HG03159 (cell line): ENCODE results near the gene NOL9.

Source experiments
- ATAC-seq: cut with Tn5 transposase; IDR thresholded peaks from one replicate; pipeline ENCODE4 v1.9.1; 2021; ENCODE audit warnings: mild to moderate bottlenecking, moderate library complexity; ENCODE audit not compliant: unreplicated experiment

The NOL9 gene

GRCh38 chr1:6473974-6474814 lies 80.1 kb downstream of the NOL9 start:
- ATAC-seq: no peak

- no peak for ATAC-seq
Observed at GRCh38 chr1:6473156-6473555, 81.2 kb downstream of the NOL9 start.

GRCh38 chr1:6472391-6472790 lies 81.9 kb downstream of the NOL9 start:
- no peak for ATAC-seq

GRCh38 chr1:6471970-6472368 lies 82.3 kb downstream of the NOL9 start:
- no peak for ATAC-seq
